Sigmoid colon (tissue), 4 donors: ENCODE data around the gene VSIG10L.

Experiments
- POLR2AphosphoS5 ChIP-seq, 4 donors: sonication (generic); formaldehyde crosslinking; IDR thresholded peaks; one replicate each; pipeline ENCODE4 v1.6.1; 2017; ENCODE audit warnings: antibody characterized with exemption in 4 of 4
- TF ChIP-seq, protein P1 (sequence below), 4 experiments: fragments of 450-650 bp in 3 of 4; fragments of 200-600 bp in 1 of 4; IDR thresholded peaks; one replicate each; pipeline ENCODE4 v1.5.1; 2016 to 2019; ENCODE audit warnings: antibody characterized with exemption in 4 of 4, mild to moderate bottlenecking in 3 of 4, moderate library complexity in 2 of 4

DNA sequence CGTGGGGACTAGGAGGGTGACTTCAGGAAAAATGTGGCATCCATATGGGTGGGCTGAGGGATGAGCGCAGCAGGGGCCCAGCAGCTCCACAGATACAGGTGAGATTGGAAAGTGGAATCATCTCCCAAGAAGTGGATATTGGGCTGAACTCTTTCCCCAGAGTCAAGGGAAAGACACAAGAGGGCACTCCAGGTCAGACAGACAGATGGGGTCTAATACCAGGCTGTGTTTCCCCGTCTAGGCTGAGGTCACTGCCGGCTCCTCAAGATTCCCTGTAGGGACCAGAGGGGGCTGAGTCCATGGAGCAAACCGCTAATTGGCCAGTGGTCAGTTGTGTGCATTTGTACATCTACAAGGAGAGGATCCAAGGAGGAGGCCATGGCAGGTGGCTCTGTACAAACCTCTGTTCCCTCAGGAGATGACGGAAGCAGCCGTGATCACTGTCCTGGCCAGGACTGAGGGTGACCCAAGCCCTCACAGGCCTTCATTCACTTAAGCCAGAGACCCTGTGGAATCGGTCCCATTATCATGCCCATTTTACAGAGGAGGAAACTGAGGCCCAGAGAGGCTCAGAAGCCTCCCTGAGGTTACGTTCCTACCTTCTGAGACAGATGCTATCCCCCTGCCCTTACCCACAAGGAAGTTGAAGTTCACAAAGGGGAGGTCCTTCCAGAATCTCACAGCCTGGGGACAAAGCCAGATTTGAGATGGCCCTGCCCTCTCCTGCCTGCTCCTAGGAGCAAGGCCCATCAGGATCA is 45.4 kb downstream of the VSIG10L start:
- TF ChIP-seq, protein P1, sequence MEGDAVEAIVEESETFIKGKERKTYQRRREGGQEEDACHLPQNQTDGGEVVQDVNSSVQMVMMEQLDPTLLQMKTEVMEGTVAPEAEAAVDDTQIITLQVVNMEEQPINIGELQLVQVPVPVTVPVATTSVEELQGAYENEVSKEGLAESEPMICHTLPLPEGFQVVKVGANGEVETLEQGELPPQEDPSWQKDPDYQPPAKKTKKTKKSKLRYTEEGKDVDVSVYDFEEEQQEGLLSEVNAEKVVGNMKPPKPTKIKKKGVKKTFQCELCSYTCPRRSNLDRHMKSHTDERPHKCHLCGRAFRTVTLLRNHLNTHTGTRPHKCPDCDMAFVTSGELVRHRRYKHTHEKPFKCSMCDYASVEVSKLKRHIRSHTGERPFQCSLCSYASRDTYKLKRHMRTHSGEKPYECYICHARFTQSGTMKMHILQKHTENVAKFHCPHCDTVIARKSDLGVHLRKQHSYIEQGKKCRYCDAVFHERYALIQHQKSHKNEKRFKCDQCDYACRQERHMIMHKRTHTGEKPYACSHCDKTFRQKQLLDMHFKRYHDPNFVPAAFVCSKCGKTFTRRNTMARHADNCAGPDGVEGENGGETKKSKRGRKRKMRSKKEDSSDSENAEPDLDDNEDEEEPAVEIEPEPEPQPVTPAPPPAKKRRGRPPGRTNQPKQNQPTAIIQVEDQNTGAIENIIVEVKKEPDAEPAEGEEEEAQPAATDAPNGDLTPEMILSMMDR (IDR thresholded peaks at IDR 0.05): no peak
- no peak for TF ChIP-seq POLR2AphosphoS5 (IDR thresholded peaks at IDR 0.05)
